Common myeloid progenitor, CD34-positive (primary cell): ENCODE measurements around the gene SOWAHA.

Experiments used
- CTCF ChIA-PET: fragments of 350-600 bp; sonication (Branson Sonifier 250); formaldehyde crosslinking; loops from one replicate; lab custom pipeline; 2021; ENCODE audit warnings: antibody characterized with exemption; lab: Charles Lee
- POLR2A ChIA-PET: fragments of 350-600 bp; sonication (Branson Sonifier 250); formaldehyde crosslinking; loops from one replicate; lab custom pipeline; 2021; ENCODE audit warnings: antibody characterized with exemption; lab: Charles Lee
- DNase-seq, 3 donors: peaks; one replicate each; pipeline versions ENCODE4 v3.0.0 to v3.0.0-alpha.2; 2013
- H3K27ac ChIP-seq, 2 experiments: 1 replicate in 1 of 2; 2 replicates in 1 of 2; pipeline ENCODE4 v1.7.0; 2013; ENCODE audit warnings: inconsistent platforms in 2 of 2, low read length in 2 of 2, mild to moderate bottlenecking in 2 of 2, low read depth in 1 of 2, moderate library complexity in 1 of 2; ENCODE audit not compliant: severe bottlenecking in 2 of 2, insufficient read depth in 1 of 2, poor library complexity in 1 of 2
- H3K27me3 ChIP-seq, 5 experiments: replicated peaks in 2 of 5; 1 replicate in 3 of 5; 2 replicates in 2 of 5; pipeline versions ENCODE4 v1.6.1 to v1.7.0; 2013; ENCODE audit warnings: low read length in 4 of 5, mild to moderate bottlenecking in 2 of 5, moderate library complexity in 2 of 5, inconsistent platforms in 1 of 5; ENCODE audit not compliant: insufficient read depth in 5 of 5, control insufficient read depth in 4 of 5
- H3K36me3 ChIP-seq, 4 experiments: 1 replicate in 2 of 4; 2 replicates in 2 of 4; pipeline versions ENCODE4 v1.6.1 to v1.7.0; 2013; ENCODE audit warnings: low read length in 3 of 4, control low read depth in 1 of 4, mild to moderate bottlenecking in 1 of 4; ENCODE audit not compliant: control insufficient read depth in 4 of 4, insufficient read depth in 4 of 4
- H3K4me1 ChIP-seq, 4 experiments: 1 replicate in 3 of 4; 2 replicates in 1 of 4; pipeline versions ENCODE4 v1.6.1 to v1.7.1; 2013; ENCODE audit warnings: low read length in 3 of 4, mild to moderate bottlenecking in 3 of 4, control low read depth in 1 of 4, inconsistent platforms in 1 of 4, moderate library complexity in 1 of 4; ENCODE audit not compliant: control insufficient read depth in 4 of 4, insufficient read depth in 4 of 4; ENCODE audit errors: control extremely low read depth in 1 of 4
- H3K4me3 ChIP-seq, 7 experiments: 1 replicate in 4 of 7; 2 replicates in 3 of 7; pipeline versions ENCODE4 v1.5.1 to v1.7.0; 2013; ENCODE audit warnings: mild to moderate bottlenecking in 7 of 7, low read length in 6 of 7, moderate library complexity in 6 of 7, inconsistent platforms in 2 of 7, low read depth in 2 of 7, control low read depth in 1 of 7; ENCODE audit not compliant: insufficient read depth in 4 of 7, control insufficient read depth in 1 of 7; ENCODE audit errors: extremely low read depth in 1 of 7
- H3K9me3 ChIP-seq, 5 experiments: 1 replicate in 4 of 5; 2 replicates in 1 of 5; pipeline versions ENCODE4 v1.6.1 to v1.7.1; 2013; ENCODE audit warnings: low read length in 4 of 5, mild to moderate bottlenecking in 2 of 5, inconsistent platforms in 1 of 5, low read depth in 1 of 5, moderate library complexity in 1 of 5; ENCODE audit not compliant: control insufficient read depth in 4 of 5, insufficient read depth in 2 of 5; ENCODE audit errors: control extremely low read depth in 1 of 5
- WGBS: methylation state at CpG from one replicate; pipeline ENCODE4 v1.1.5; 2013; ENCODE audit not compliant: insufficient coverage; 5-methylcytosine and 5-hydroxymethylcytosine counted together

The SOWAHA gene

DNA sequence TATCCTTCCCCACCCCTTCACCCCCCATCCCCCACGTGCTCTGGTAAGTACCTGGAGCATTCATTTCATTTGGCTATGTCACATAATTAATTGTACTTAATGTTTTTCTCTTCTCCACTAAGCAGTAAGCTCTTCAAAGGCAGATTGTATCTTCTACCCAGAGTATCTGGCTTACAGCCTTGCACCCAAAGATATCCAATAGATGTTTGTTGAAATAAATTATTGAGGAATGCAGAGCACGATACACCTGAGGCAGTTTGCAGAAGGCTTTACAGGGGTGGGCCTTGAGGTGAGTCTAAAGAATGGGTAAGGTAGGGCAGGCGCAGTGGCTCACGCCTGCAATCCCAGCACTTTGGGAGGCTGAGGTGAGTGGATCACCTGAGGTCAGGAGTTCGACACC is 2.5 kb upstream of the SOWAHA start:
- no peak for DNase-seq
- ChIA-PET POLR2A (no interaction called here), CTCF (interaction anchor here (1.1 to 5.7 kb wide), 2 partner anchors 9 to 11 kb away, joined by 3 to 43 read pairs; no protein-coding TSS in a partner anchor)

DNA sequence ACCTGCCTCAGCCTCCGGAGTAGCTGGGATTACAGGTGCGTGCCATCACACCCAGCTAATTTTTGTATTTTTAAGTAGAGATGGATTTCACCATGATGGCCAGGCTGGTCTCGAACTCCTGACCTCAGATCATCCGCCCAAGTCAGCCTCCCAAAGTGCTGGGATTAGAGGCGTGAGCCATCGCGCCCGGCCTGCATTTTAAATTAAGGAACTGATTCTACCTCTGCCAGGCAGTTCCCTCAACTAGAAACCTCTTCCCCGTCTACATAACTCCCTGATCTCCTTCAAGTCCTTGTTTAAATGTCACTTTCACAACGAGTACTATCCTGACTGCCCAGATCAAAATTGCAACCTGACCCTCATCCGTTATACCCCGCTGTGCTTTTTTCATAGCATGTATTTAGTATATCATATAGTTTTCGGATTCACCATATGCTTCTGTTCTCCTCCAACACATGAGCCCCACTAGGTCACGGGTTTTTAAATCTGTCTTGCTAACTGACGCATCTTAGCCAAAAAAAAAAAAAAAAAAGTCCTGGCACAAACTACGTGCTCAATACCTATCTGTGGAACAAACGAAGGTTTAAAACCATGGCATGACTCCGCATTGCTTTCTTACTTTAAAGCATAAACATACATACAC is 858 bp upstream of the SOWAHA start:
- H3K27me3 ChIP-seq: peaks cover 11 to 72% (median 19%) of the 10 kb centered on the region in 5 experiments
- H3K27ac ChIP-seq: no peak overlapping the region
- peaks cover 0 to 7% (median 4%) of the 10 kb centered on the region in 5 experiments for H3K9me3 ChIP-seq
- H3K36me3 ChIP-seq: no peaks in the 10 kb centered on the region
- H3K4me3 ChIP-seq: no peak overlapping the region
- CTCF ChIA-PET: interaction anchor here (1.4 kb wide), 1 partner anchor 37 kb away, joined by 5 read pairs; no protein-coding TSS in a partner anchor
- WGBS: 45% methylated on average over 9 of the region's 18 CpGs
- peak in 2 of 3 donors; percentile 31 to 40 for DNase-seq
- H3K4me1 ChIP-seq: peaks cover 0 to 15% (median 10%) of the 10 kb centered on the region in 4 experiments
- POLR2A ChIA-PET: no interaction called here

More for the DNA sequence above, 2.5 kb upstream of the SOWAHA start:
- Histone ChIP-seq H3K27me3 (peaks cover 11 to 69% (median 22%) of the 10 kb centered on the region in 5 experiments), H3K27ac (no peak overlapping the region), H3K36me3 (no peaks in the 10 kb centered on the region), H3K4me1 (peaks cover 0 to 15% (median 14%) of the 10 kb centered on the region in 4 experiments), H3K9me3 (peaks cover 0 to 7% (median 4%) of the 10 kb centered on the region in 5 experiments), H3K4me3 (no peak overlapping the region)
- 100% methylated on average over 4 of the region's 5 CpGs for WGBS

DNA sequence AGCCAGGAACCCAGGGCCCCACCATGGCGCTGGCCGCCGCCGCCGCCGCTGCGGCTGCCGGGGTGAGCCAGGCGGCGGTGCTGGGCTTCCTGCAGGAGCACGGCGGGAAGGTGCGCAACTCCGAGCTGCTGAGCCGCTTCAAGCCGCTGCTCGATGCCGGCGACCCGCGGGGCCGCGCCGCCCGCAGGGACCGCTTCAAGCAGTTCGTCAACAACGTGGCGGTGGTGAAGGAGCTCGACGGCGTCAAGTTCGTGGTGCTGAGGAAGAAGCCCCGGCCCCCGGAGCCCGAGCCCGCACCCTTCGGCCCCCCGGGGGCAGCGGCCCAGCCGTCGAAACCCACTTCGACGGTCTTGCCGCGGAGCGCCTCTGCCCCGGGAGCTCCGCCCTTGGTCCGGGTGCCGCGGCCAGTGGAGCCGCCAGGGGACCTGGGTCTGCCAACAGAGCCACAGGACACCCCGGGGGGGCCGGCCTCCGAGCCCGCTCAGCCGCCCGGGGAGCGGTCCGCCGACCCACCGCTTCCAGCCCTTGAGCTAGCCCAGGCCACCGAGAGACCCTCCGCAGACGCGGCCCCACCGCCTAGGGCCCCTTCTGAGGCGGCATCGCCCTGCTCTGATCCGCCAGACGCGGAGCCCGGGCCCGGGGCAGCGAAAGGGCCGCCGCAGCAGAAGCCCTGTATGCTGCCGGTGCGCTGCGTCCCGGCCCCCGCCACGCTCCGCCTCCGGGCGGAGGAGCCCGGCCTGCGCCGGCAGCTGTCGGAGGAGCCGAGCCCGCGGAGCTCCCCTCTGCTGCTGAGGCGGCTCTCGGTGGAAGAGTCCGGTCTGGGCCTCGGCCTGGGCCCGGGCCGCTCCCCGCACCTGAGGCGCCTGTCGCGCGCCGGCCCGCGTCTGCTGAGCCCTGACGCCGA is 749 bp downstream of the SOWAHA start:
- 4% methylated on average over 72 of the region's 110 CpGs for WGBS
- CTCF ChIA-PET: interaction anchor here (0.6 to 2.3 kb wide), 7 partner anchors 14 to 66 kb away, joined by 3 to 6 read pairs (median 3); partner anchors contain the start of gene CCNI2
- POLR2A ChIA-PET: no interaction called here
- H3K27ac ChIP-seq: no peak overlapping the region
- H3K4me1 ChIP-seq: peaks cover 0 to 15% (median 9%) of the 10 kb centered on the region in 4 experiments
- H3K9me3 ChIP-seq: peaks cover 0 to 7% (median 4%) of the 10 kb centered on the region in 5 experiments
- H3K27me3 ChIP-seq: peaks cover 11 to 77% (median 21%) of the 10 kb centered on the region in 5 experiments
- H3K36me3 ChIP-seq: no peaks in the 10 kb centered on the region
- DNase-seq: peak in 2 of 3 donors; percentile 50 to 66
- H3K4me3 ChIP-seq: peak overlapping the region in 6 of 7 experiments; percentile 1 to 59 (median 20)

DNA sequence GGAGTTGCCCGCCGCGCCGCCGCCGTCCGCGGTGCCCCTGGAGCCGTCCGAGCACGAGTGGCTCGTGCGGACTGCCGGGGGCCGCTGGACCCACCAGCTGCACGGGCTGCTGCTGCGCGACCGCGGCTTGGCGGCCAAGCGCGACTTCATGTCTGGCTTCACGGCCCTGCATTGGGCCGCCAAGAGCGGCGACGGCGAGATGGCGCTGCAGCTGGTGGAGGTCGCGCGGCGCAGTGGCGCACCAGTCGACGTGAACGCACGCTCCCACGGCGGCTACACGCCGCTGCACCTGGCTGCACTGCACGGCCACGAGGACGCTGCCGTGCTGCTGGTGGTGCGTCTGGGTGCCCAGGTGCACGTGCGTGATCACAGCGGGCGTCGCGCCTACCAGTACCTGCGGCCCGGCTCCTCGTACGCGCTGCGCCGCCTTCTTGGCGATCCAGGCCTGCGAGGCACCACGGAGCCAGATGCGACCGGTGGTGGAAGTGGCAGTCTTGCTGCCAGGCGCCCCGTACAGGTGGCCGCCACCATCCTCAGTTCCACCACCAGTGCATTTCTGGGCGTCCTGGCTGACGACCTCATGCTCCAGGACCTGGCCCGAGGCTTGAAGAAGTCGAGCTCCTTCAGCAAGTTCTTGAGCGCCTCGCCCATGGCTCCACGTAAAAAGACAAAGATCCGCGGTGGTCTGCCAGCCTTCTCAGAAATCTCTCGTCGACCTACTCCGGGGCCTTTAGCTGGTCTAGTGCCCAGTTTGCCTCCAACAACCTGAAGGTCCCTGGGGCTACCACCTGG is 1.6 kb downstream of the SOWAHA start:
- CTCF ChIA-PET: interaction anchor here (0.6 to 2.3 kb wide), 9 partner anchors 8 to 173 kb away, joined by 3 to 6 read pairs (median 4); partner anchors contain the start of gene CCNI2
- 71% methylated on average over 74 of the region's 81 CpGs for WGBS
- Histone ChIP-seq H3K4me3 (peak overlapping the region in 2 of 7 experiments; percentile 52 to 53), H3K36me3 (no peaks in the 10 kb centered on the region), H3K9me3 (peaks cover 0 to 7% (median 4%) of the 10 kb centered on the region in 5 experiments), H3K27ac (no peak overlapping the region), H3K27me3 (peaks cover 11 to 77% (median 24%) of the 10 kb centered on the region in 5 experiments), H3K4me1 (peaks cover 0 to 20% (median 14%) of the 10 kb centered on the region in 4 experiments)
- no peak for DNase-seq
- POLR2A ChIA-PET: interaction anchor here (0.7 kb wide), 1 partner anchor 50 kb away, joined by 3 read pairs; no protein-coding TSS in a partner anchor

DNA sequence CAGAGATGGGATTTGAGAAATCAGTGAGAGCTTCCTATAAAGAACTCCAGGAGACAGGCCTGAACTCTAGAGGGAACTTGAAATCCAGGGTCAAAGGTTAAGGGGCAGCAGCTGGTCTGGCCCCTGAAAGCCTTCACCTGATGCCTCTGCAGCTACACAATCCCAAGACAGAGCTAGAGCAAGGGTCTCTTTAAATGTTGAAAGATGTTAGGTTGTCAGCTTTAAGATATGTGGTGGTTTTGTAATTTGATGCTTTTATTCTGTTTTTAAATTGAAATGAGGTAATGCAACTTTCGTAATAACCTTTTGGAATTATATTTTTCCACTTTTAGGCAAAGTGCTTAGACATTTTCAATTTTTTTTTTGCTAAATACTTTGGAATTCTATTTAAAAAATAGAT is 2.4 kb downstream of the SOWAHA start:
- ChIA-PET CTCF (interaction anchor here (0.9 to 1.7 kb wide), 3 partner anchors 8 to 174 kb away, joined by 4 read pairs; no protein-coding TSS in a partner anchor), POLR2A (interaction anchor here (0.7 kb wide), 1 partner anchor 49 kb away, joined by 3 read pairs; no protein-coding TSS in a partner anchor)
- no peaks in the 10 kb centered on the region for H3K36me3 ChIP-seq
- no CpG with 5 or more reads among the region's 1 CpG for WGBS
- H3K4me3 ChIP-seq: no peak overlapping the region
- peaks cover 11 to 73% (median 24%) of the 10 kb centered on the region in 5 experiments for H3K27me3 ChIP-seq
- DNase-seq: no peak
- H3K27ac ChIP-seq: no peak overlapping the region
- peaks cover 0 to 7% (median 4%) of the 10 kb centered on the region in 5 experiments for H3K9me3 ChIP-seq
- peaks cover 0 to 21% (median 16%) of the 10 kb centered on the region in 4 experiments for H3K4me1 ChIP-seq

DNA sequence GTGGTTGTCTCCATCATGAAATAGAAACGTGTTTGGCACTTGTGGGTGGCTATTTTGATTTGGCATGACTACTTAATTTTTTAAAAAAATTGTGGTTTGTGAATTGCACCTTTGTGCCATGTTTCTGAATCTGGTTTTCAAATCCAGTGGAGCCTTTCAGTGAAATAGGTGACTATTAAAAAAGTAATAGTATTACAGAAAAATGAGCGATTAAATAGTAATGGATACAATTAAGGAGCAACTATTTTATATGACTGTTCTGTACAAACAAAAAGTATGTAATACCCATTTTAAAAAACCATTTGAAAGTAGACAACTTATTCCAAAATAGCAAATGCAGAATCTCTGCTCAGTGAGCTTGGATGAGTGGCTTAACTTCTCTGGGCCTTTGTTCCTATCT is 3.0 kb downstream of the SOWAHA start:
- H3K9me3 ChIP-seq: peaks cover 0 to 7% (median 4%) of the 10 kb centered on the region in 5 experiments
- H3K36me3 ChIP-seq: no peaks in the 10 kb centered on the region
- POLR2A ChIA-PET: no interaction called here
- H3K27ac ChIP-seq: no peak overlapping the region
- no peak for DNase-seq
- peaks cover 11 to 68% (median 23%) of the 10 kb centered on the region in 5 experiments for H3K27me3 ChIP-seq
- CTCF ChIA-PET: interaction anchor here (1.7 to 1.8 kb wide), 2 partner anchors 12 to 175 kb away, joined by 4 read pairs; no protein-coding TSS in a partner anchor
- 80% methylated on average over 1 of the region's 2 CpGs for WGBS
- H3K4me1 ChIP-seq: peaks cover 0 to 21% (median 16%) of the 10 kb centered on the region in 4 experiments
- no peak overlapping the region for H3K4me3 ChIP-seq
